GM04504 (cell line): Measurements from ENCODE around the gene ZDHHC5.
A peak's percentile ranks its signal among the peaks of the same experiment; 100 is the strongest.
"Not testable (repeated sequence)": the region's sequence is repeated elsewhere in the genome, so short reads cannot be mapped to it uniquely, and the experiment has no call there.

Experiments
- DNase-seq: peaks from one replicate; pipeline ENCODE4 v3.0.0-alpha.2; 2012; ENCODE audit warnings: low read depth

The ZDHHC5 gene

DNA sequence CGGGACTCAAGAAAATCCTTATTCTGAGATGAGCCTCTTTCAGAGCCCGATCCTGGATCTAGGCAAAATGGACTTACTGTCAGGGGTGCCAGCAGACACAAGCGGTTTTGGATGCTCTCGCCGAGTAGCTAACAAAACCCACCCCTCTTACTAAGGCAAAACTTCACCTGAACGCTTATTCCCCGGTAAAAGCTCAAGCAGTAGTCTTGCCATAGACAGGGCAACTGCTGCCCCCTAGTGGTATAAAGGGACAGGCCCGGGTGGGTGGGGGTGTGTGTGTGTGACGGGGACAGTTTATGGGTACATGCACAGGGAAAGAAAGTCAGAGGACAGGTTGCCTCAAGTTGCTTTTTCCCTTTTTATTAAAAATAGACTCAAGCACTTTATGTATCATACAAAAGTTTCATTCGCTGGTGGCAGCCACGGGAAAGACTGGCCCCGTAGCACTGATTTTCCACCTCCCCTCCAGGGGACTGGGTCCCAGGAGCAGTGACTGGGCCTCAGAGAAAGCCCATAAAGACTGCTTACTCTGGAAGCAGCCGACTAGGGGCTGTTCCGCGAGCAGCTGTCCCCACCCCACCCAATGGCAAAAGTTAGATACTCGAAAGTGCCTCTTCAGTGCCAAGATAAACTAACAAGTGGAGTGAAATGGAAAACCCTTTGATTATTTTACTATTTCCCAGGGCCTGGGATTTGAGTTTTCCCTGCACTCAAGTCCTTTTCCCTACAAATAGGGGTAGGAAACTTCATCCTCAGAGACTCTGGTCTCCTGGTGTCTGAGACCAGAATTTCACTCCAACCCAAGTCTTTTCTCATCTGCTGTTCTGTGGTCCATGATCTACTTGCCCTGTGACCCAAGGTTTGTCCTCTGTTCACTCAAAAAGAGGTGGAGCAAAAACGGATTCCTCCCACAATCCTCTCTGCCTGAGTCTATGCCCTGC, 22.9 kb upstream of the ZDHHC5 start:
- DNase-seq, result no peak

DNA sequence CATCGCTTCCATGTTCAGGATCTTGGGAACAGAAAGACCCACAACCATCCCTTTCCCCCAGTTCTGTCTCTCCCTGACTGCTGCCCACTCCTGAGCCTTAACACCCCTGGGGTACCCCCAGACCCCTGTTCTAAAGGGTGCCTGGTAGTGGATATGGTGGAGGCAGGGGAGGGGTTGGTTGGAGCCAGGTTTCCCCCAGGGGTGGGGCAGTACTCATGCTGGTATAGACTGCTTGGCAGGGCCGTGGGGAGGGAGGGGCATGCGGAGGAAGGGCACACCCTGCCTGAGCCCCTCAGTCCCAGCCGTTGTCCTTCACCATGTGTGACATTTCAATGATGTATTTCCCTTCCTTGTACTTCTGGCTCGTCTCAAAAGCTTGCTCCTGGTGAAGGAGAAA, 22.2 kb upstream of the ZDHHC5 start:
- no peak for DNase-seq

DNA sequence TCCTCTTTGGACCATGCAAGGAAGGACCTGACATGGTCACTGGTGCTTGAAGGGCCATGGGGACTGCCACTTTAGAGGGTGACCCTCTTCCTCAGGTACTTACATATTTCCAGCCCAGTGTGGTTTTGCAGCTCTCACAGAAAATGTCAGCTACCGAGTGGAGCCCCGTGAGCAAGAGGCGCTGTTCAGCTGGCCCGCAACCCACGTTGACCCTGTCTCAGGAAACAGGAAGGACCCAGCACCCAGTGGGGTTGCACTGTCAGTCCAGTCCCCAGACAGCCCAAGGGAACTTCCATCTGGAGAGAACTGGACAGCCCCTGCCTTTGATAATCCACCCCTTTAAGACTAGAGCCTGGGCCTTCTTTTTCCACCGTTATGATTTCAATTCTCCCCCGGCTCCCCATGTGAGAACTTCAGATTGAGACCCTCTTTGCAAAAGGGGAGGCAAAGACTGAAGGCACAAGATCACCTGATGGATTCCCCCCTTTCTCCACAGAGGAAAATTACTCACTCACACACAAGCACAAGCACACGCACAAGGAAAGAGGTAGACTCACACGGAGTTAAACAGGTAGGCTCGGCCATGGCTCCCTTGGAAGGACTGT, 21.6 kb upstream of the ZDHHC5 start:
- DNase-seq, result no peak

DNA sequence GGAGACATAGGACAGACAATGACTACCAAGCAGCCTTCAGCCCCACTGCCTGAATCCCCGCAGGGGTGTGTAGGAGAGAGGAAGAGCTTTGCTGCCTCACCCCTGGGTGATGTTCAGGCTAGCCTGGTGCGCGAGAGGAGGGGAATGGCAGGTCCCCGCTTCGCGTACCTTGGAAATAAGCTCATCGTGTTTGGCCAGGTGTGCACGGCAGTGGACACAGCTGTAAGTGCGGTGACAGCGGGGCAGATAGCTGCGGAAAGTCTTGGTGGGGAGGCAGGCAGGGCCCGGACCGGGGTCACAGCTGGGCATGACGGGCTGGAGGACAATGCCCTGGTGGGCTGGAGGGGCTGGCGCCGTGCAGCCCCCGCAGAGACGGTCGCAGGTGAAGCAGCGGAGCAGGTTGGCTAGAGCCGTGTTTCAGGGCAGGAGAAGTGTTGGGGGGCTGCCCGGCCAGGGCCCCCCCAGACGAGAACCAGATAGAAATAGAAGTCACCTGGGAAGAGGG, 21.1 kb upstream of the ZDHHC5 start:
- no peak for DNase-seq

DNA sequence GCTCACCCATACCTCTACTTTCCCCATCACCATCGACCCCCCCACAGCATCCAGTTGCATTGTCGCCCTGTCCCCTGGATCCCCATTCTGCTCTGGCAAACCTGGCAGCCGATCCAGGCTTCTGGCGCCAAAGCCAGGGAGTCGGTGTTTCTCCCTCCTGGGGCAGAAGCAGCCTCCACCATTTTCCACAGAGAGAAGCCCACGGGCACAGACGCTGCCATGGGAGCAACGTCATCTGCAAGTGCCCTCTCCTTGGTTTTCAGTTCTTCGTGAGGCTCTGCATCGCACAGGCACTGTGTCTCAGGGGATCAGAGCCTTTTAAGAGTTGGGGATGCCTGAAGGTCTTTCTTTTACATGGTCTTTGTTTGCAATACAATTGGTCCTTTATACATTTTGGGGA, 20.5 kb upstream of the ZDHHC5 start:
- no peak for DNase-seq

DNA sequence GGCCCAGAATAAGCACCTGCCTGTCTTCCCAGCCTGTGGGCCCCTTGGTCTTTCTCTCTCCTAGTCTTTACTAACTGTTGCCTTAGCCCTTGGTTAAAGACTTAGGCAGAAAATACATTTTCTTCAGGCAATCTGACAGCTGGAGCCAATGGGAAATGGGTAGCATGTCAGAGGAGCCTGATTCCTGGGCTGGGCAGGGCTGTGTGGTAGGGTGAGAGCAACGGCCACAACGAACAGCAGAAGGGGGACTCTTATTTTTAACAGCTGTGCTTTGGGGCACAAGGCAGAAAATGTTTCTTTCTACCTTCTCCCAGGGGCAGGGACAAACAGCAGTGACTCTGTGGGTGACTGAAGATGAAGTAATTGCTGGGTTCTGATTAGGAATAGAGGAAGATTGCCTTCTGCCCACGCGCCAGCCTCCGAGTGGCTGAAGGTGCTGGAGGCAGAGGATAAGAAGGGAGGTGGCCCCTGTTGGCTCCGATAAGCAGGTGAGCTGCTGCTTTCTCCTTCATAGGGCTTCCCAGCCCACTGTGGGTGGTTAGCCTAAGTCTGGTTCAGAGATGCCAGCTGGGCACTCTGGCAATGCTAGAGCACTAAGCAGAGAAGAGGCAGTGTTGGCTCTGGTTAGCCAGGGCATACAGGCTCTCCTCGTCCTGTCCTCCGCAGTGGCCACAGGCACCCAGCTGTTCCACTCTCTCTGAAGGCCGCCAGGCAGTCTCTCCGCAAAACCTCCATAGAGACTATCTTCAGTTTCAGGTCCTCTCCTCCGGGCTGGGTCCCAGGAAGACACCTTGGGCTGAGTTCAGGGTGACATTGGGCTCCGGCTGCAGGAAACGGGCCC, 19.7 kb upstream of the ZDHHC5 start:
- no peak for DNase-seq

DNA sequence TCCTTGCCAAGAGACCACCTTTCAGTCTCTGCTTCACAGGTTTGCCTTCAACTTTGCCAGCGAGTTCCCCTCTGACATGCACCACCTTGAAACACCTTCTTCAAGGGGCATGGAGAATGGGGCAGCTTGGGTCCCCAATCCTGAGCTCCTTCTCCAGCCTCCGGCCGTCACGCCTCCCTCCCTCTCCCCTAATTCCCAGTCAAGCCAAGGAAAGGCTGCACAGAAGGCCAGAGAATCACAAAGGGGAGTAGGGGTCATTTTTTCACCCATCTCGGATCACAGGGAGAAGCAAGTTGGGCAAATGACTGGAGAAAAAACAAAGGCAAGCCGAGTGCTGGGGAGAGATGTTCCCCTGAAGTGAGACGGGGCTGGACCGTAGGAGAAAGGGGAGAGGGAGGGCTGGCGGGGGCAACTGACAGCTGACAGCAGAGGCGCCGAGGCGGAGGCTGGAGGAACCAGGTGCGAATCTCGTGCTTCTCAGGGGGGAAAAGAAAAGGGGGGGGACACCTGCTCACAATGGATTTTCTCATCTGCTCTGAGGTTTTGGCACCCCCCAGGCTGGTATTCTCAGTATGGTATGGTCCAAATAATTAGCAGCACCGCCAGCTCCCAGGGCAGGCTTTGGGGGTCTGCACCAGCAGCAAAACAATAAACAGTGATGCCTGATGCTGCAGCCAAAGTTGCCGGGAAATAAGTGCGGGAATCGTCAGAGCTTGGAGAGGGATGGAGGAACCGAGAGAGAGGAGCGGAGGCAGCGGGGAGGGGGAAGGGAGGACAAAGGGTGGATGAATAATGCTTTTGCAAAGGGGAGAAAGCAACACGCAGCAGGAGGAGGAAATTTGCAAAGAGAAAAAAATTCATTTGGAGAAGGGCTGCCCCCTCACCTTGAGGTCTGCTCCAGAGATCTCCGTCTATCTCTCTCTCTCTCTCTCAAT, 18.8 kb upstream of the ZDHHC5 start:
- no peak for DNase-seq

DNA sequence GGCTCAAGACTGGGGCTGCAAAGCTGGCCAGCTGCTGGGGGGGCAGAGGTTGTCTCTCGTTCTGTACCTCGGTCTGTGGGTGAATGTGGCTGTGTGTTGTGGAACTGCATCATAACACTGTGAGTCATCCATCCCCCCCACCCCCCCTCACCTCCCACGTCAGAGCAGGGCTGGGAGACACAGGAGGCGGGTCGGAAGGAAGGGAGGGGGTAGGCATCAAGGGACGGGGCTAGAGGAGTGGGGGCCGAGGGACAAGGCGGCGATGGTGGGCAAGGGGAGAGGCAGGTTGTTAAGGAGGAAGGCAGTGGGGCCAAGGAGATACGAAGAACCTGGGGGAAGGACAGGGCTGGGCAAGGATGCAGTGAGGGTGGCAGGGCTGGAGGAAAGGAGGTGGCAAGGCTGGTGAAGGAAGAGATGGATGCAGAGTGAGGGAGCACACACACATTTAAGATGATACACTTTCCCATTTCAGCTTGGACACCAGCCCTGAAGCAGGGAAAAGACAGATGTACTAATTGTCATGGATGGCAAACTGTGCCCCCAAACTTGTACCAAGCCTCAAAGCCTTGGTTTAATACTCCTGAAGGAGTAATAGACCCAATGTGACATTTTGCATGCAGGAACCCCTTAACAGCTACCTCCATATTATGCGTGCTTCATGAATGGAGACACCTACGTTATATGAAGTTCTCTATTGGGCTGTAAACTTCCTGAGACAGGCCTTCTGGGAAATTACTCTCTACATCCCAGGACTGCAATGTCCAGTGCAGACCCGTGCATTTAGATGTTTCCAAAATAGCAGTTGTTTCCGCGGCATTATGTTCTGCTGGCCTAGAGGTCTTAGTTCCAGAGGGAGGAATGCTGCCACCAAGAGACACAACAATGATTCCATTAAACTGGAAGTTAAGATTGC, 17.8 kb upstream of the ZDHHC5 start, which contains the start of gene YPEL4:
Gene YPEL4 (minus strand): TSS at position 87 of the 913 bp plus-strand sequence. CDS start 2,805 bp downstream, outside the sequence.
- peak; percentile 60 for DNase-seq

DNA sequence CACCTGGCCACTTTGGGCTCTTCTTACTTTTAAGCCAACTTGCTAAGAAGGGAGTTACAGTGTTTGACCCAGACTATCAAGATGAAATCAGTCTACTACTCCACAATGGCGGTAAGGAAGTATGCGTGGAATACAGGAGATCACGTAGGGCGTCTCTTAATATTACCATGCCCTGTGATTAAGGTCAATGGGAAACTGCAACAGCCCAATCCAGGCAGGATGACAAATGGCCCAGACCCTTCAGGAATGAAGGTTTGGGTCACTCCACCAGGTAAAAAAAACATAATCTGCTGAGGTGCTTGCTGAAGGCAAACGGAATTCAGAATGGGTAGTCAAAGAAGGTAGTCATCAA, 17.2 kb upstream of the ZDHHC5 start:
- no peak for DNase-seq

DNA sequence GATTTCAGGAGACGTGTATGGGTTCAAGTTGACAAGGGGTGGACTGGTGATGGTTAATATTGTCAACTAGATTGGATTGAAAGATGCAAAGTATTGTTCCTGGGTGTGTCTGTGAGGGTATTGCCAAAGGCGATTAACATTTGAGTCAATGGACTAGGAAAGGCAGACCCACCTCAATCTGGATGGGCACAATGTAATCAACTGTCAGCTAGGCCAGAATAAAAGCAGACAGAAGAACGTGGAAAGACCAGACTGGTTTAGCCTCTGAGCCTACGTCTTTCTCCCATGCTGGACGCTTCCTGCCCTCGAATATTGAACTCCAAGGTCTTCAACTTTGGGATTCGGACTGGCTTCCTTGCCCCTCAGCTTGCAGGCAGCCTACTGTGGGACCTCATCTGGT, 16.5 kb upstream of the ZDHHC5 start:
- no peak for DNase-seq

DNA sequence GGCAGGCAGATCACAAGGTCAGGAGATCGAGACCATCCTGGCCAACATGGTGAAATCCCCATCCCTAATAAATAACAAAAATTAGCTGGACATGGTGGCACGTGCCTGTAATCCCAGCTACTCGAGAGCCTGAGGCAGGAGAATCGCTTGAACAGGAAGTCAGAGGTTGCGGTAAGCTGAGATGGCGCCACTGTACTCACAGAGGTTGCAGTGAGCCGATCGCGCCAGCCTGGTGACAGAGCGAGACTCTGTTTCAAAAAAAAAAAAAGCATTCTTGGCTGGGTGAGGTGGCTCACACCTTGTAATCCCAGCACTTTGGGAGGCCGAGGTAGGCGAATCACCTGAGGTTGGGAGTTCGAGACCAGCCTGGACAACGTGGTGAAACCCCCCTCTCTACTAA, 15.7 kb upstream of the ZDHHC5 start:
- not testable (repeated sequence) for DNase-seq

DNA sequence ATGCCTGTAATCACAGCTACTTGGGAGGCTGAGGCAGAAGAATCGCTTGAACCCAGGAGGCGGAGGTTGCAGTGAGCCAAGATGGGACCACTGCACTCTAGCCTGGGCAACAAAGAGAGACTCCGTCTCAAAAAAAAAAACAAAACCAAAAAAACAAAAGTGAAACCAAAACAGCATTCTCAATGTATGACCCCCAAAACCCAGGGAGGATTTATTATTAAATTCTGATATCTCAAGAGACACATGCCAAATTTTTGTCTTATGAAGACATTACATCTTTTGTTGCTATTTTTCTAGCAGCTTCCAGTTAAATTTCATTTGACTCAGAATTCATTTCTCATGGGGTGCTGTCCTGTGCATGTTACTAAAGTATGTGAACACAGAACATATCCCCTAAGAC, 15.3 kb upstream of the ZDHHC5 start:
- no peak for DNase-seq

DNA sequence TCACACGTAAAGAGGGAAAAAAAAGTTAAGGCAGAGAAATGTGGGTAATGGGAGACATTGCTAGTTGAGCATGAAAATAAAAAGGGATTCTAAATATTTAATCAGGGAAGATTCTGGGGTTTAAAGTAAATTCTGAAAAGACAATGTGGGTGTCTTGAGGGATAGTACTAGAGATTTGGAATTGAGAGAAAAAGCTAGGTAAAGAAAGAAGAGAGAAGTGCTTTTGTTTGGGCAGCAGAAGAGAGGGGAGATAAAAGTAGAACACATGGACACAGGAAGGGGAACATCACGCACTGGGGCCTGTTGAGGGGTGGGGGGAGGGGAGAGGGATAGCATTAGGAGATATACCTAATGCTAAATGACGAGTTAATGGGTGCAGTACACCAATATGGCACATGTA, 14.8 kb upstream of the ZDHHC5 start:
- no peak for DNase-seq

DNA sequence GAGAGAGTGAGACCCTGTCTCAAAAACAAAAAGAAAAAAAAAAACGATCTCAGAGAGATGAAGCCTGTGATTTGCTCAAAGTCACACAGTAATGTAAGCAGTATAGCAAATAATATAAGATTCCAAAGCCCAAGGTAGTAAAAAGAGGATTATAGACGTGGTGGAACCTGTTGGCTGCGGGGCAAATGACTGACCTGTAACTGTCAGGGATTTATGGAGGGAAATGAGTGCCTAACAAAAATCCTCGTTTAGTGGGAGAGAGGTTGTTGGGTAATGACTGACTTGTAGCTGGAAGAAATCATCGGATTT, 11.1 kb upstream of the ZDHHC5 start:
- no peak for DNase-seq

DNA sequence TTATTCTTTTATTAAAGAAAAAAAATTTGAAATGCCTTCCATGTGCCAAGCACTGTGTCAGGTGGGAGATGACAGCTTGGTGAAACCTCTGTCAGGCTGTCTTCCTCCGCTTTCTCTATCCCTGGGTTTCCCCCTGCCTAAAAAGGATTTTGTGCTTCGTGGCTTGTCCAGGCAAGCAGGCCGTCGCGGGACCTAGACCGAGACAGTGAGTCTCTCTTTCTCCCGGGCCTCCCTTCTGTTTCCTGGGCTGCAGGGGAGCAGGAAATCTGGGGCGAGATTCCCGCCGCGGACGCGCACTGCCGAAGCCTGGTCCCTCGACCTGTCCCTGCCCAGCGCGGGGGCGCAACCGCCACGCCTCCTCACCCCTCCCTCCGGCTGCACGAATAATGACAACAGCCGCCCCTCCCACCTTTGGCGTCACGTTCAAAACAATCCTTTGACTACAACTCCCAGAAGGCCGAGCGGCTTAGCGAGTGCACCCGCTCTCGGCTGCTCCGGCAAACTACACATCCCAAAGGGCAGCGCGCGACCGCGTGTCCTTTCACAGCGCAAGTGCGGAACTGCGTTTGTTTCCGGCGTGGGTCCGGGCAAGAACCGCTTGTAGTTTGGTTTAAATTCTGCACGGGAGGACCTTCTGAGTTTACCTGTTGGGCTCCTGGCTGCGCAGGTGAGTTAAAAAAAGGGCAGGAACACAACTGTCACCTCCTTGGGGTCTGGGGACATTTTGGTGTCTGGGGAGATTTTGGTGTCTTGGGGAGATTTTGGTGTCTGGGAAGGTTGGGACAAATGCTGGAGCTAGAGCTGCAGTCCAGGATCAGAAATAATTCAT, 10.5 kb upstream of the ZDHHC5 start, which contains the start of gene CLP1:
Gene CLP1 (plus strand): TSS at position 569 of the 829 bp plus-strand sequence. CDS start 1,715 bp downstream, outside the sequence.
- peak; percentile 98 for DNase-seq

DNA sequence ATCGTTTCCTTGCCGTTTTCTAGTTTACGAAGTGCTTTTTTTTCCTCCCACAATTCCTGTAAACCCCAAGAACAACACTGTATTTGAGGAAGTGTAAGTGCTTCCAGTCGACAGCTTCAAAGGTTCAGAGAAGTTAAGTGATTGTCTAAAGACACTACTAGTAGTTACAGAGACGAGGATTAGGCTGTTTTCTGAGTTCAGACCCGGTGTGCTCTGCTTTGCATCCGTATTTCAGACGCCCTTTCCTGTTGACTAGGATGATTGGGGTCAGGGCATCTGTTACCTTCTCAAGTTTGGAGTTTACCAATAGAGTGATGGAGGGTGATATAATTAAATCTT, 9.9 kb upstream of the ZDHHC5 start:
- no peak for DNase-seq

DNA sequence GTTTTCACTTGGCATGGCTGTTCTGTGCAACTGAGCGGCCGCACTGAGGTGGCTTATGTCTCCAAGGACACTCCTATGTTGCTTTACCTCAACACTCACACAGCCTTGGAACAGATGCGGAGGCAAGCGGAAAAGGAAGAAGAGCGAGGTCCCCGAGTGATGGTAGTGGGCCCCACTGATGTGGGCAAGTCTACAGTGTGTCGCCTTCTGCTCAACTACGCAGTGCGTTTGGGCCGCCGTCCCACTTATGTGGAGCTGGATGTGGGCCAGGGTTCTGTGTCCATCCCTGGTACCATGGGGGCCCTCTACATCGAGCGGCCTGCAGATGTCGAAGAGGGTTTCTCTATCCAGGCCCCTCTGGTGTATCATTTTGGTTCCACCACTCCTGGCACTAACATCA, 8.2 kb upstream of the ZDHHC5 start:
- no peak for DNase-seq

DNA sequence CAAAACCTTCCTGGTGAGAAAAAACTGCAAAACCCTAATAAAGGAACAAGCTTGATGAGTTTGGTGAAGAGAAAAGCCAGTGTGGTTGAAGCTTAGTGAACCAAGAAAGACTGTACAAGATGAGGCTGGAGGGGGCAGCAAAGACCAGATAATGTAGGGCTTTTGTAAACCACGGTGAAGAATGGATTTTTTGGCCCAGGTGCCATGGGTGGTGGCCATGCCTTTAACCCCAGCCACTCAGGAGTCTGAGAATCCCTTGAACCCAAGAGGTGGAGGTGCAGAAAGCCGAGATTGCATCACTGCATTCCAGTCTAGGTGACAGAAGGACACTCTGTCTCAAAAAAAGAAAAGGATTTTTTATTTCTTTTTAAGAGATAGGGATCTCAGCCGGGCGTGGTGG, 5.0 kb upstream of the ZDHHC5 start:
- no peak for DNase-seq

DNA sequence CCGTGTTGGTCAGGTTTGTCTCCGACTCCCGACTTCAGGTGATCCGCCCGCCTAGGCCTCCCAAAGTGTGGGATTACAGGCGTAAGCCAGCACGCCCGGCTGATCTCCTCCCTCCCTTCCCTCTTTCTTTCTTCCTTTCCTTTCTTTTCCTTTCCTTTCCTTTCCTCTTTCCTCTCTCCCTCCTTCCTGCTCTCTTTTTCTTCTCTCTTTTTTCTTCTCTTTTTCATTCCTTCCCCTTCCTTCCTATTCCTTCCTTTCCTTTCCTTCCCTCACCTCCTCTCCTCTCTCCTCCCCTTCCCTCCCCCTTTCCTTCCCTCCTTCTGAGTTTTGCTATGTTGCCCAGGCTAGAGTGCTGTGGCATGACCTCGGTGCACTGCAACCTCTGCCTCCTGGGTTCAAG, 3.9 kb upstream of the ZDHHC5 start:
- no peak for DNase-seq
